Measurements from ENCODE around the gene SLC32A1. TPM values are rescaled to one million over a fixed set of nuclear protein-coding genes. Genes with fewer than 3 reads are reported as not detected.

Gene SLC32A1
- total RNA-seq, 1 donor, result not detected

DNA sequence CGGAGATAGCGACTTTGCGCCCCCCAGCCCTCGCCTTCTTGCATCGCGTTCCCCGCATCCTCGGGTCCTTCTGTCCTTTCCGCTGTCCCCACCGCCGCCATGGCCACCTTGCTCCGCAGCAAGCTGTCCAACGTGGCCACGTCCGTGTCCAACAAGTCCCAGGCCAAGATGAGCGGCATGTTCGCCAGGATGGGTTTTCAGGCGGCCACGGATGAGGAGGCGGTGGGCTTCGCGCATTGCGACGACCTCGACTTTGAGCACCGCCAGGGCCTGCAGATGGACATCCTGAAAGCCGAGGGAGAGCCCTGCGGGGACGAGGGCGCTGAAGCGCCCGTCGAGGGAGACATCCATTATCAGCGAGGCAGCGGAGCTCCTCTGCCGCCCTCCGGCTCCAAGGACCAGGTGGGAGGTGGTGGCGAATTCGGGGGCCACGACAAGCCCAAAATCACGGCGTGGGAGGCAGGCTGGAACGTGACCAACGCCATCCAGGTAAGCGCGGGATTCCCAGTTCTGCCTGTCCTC lies 401 bp downstream of the SLC32A1 start:
- TF ChIP-seq, protein P1, sequence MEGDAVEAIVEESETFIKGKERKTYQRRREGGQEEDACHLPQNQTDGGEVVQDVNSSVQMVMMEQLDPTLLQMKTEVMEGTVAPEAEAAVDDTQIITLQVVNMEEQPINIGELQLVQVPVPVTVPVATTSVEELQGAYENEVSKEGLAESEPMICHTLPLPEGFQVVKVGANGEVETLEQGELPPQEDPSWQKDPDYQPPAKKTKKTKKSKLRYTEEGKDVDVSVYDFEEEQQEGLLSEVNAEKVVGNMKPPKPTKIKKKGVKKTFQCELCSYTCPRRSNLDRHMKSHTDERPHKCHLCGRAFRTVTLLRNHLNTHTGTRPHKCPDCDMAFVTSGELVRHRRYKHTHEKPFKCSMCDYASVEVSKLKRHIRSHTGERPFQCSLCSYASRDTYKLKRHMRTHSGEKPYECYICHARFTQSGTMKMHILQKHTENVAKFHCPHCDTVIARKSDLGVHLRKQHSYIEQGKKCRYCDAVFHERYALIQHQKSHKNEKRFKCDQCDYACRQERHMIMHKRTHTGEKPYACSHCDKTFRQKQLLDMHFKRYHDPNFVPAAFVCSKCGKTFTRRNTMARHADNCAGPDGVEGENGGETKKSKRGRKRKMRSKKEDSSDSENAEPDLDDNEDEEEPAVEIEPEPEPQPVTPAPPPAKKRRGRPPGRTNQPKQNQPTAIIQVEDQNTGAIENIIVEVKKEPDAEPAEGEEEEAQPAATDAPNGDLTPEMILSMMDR (IDR thresholded peaks at IDR 0.05; ENCODE audit: insufficient read depth, low read depth, low read length), result no peak
- no peak overlapping the region for H3K4me3 ChIP-seq (ENCODE audit: low read depth, low read length)
- DNase-seq (ENCODE audit: low read depth), result no peak

GRCh38 chr20:38725148-38725901 lies 1.0 kb downstream of the SLC32A1 start:
- no peak overlapping the region for H3K4me3 ChIP-seq (ENCODE audit: low read depth, low read length)
- TF ChIP-seq, protein P1 (IDR thresholded peaks at IDR 0.05; ENCODE audit: insufficient read depth, low read depth, low read length), result no peak
- no peak for DNase-seq (ENCODE audit: low read depth)

DNA sequence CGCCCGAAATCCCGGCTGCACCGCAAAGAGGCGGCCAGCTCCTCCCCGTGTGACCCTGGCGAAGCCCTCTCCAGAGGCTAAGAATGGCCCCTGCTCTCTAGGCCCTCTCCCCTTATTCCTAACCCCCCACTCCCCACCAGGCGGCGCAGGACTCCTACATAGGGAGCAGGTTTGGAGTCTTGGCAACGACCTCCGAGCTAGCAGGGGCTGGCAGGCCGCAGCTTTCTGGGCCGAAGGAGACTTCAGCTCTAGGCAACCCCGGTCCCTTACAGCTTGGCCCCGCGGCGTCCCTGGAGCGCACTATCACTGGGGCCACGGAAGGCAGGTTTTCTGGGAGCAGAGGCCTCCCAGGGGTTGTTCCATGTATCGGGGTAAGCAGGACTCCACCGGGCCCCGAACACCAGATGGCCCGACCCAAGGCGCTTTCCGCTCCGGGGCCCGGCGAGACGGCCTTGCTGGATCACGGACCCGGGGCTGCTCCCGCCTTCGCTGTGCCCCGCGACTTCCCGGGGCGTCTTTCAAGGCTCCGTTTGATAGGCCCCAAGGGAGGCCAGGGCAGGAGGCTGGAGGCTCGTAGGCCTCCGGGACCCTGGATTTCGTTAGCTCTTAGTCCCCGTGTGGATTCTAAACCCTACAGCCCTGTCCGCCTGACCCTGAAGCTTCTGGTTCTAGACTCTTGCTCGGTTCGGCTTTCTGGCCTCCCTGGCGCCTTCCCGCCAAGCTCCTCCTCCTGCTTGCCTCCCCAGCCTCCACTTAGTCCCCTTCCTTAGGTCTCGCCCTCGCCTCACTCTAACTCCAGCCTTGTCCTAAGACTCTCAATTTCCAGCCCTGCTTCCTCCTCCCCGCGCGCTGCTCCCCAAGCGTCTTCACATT lies 1.9 kb downstream of the SLC32A1 start:
- TF ChIP-seq, protein P1 (IDR thresholded peaks at IDR 0.05; ENCODE audit: insufficient read depth, low read depth, low read length), result peak; percentile 56
- peak; percentile 39 for DNase-seq (ENCODE audit: low read depth)

GRCh38 chr20:38726804-38727606 lies 2.7 kb downstream of the SLC32A1 start:
- H3K4me3 ChIP-seq (ENCODE audit: low read depth, low read length), result no peak overlapping the region
- TF ChIP-seq, protein P1 (IDR thresholded peaks at IDR 0.05; ENCODE audit: insufficient read depth, low read depth, low read length), result peak; percentile 38
- DNase-seq (ENCODE audit: low read depth), result peak; percentile 20

More for the DNA sequence above, 1.9 kb downstream of the SLC32A1 start:
- H3K4me3 ChIP-seq (ENCODE audit: low read depth, low read length), result no peak overlapping the region

DNA sequence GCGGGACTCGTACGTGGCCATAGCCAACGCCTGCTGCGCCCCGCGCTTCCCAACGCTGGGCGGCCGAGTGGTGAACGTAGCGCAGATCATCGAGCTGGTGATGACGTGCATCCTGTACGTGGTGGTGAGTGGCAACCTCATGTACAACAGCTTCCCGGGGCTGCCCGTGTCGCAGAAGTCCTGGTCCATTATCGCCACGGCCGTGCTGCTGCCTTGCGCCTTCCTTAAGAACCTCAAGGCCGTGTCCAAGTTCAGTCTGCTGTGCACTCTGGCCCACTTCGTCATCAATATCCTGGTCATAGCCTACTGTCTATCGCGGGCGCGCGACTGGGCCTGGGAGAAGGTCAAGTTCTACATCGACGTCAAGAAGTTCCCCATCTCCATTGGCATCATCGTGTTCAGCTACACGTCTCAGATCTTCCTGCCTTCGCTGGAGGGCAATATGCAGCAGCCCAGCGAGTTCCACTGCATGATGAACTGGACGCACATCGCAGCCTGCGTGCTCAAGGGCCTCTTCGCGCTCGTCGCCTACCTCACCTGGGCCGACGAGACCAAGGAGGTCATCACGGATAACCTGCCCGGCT lies 3.4 kb downstream of the SLC32A1 start:
- no peak overlapping the region for H3K4me3 ChIP-seq (ENCODE audit: low read depth, low read length)
- DNase-seq (ENCODE audit: low read depth), result no peak
- TF ChIP-seq, protein P1 (IDR thresholded peaks at IDR 0.05; ENCODE audit: insufficient read depth, low read depth, low read length), result no peak

Data from fibroblast of villous mesenchyme (primary cell).